ENCODE data around the gene SLC18B1. TPM values are rescaled to one million over a fixed set of nuclear protein-coding genes. Genes with fewer than 3 reads are reported as not detected.

The SLC18B1 gene
- total and polyA plus RNA-seq, 2 of the 8 experiments (the other 6 are each of a cell fraction or from before 2014, with no cell fraction given), result 17.2 to 23.4 TPM

DNA sequence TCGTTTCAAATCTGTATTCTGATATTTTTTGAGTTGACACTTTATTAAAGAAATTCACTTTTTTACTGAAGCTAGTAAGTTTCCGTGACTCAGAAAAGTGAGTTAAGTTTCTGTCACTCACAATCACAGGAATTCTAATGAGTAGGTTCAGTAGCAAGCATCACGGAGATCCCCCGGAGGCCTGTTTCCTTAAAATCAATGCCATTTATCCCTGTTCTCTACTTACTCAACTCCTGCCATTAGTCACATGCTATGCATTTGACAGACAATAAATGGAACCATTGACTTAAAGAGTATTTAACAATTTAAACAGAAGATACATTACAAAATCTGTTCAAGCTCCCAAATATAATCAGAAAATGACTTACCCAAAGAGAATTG lies 9.1 kb downstream of the SLC18B1 start:
- no peaks in the 10 kb centered on the region for H3K27me3 ChIP-seq (replicated peaks in 1 of 4; ENCODE audit: control insufficient read depth in 3 of 4, extremely low read depth in 1 of 4, insufficient read depth in 3 of 4, low read length in 3 of 4)
- no peaks in the 10 kb centered on the region for H3K79me2 ChIP-seq (ENCODE audit: control insufficient read depth in 1 of 2, insufficient read depth in 2 of 2, low read length in 2 of 2)
- no peak overlapping the region for H3K14ac ChIP-seq (ENCODE audit: insufficient read length)
- no peak overlapping the region for H3K56ac ChIP-seq (replicated peaks; ENCODE audit: insufficient read length, low read depth, low read length)
- no peak overlapping the region for H4K8ac ChIP-seq (ENCODE audit: extremely low read depth, insufficient read depth, low read length)
- no peaks in the 10 kb centered on the region for H3K9me3 ChIP-seq (ENCODE audit: insufficient read depth in 2 of 2, low read depth in 1 of 2, low read length in 1 of 2)
- H3K36me3 ChIP-seq (ENCODE audit: control insufficient read depth in 2 of 4, insufficient read depth in 4 of 4, low read length in 3 of 4), result peaks cover 0 to 18% (median 2%) of the 10 kb centered on the region in 4 experiments; a peak in 4 of 8 replicates
- H2AFZ ChIP-seq (ENCODE audit: low read length), result no peak overlapping the region
- H3K79me1 ChIP-seq (ENCODE audit: low read depth, low read length), result no peaks in the 10 kb centered on the region
- H3K23ac ChIP-seq (ENCODE audit: insufficient read length), result no peak overlapping the region
- no peak overlapping the region for H4K5ac ChIP-seq (ENCODE audit: insufficient read length, low read depth, low read length)
- no peak overlapping the region for H3K27ac ChIP-seq (ENCODE audit: low read depth, low read length)
- WGBS, 2 experiments (ENCODE audit: extremely low coverage in 1 of 2, insufficient coverage in 1 of 2, insufficient read length in 1 of 2, insufficient replicate concordance in 2 of 2, low coverage in 1 of 2, low lambda C conversion rate in 2 of 2, missing lambda C conversion rate in 1 of 2), result 95% methylated on average over 4 of the region's 4 CpGs; no CpG with 5 or more reads in 1 of the 2 experiments
- no peak overlapping the region for H3K18ac ChIP-seq (ENCODE audit: extremely low read depth, low read length)
- no peak overlapping the region for H3K4me3 ChIP-seq (ENCODE audit: extremely low read depth in 1 of 4, insufficient read depth in 2 of 4, low read depth in 3 of 4, low read length in 4 of 4)
- H3K23me2 ChIP-seq (ENCODE audit: low read depth, low read length), result no peaks in the 10 kb centered on the region; the same call in 1 of the 2 replicates
- DNase-seq (ENCODE audit: low read depth in 1 of 2, low spot score in 2 of 2) (no peak), FAIRE-seq (no peak)
- H3K9ac ChIP-seq (replicated peaks in 1 of 4; ENCODE audit: extremely low read depth in 1 of 4, low read depth in 3 of 4, low read length in 3 of 4), result no peak overlapping the region
- POLR2A ChIA-PET (ENCODE audit: partially characterized antibody), result interaction anchor here (0.6 to 2.1 kb wide), 3 partner anchors 12 to 26 kb away, joined by 3 to 5 read pairs (median 4); partner anchors contain the start of gene RPS12
- no peak overlapping the region for H4K91ac ChIP-seq (replicated peaks; ENCODE audit: insufficient read length, low read length)
- H2BK120ac ChIP-seq (replicated peaks; ENCODE audit: low read depth, low read length), result no peak overlapping the region
- no peak overlapping the region for H2AK5ac ChIP-seq (ENCODE audit: low read depth, low read length)
- H2BK20ac ChIP-seq (ENCODE audit: low read length), result no peak overlapping the region
- no peak overlapping the region for H2BK12ac ChIP-seq (ENCODE audit: low read depth, low read length)
- no peaks in the 10 kb centered on the region for H4K20me1 ChIP-seq (replicated peaks in 1 of 2; ENCODE audit: control insufficient read depth in 1 of 2, insufficient read depth in 2 of 2, low read length in 2 of 2)
- H3K4me1 ChIP-seq (replicated peaks in 1 of 4; ENCODE audit: control insufficient read depth in 3 of 4, insufficient read depth in 4 of 4, low read length in 3 of 4), result no peaks in the 10 kb centered on the region
- no peak overlapping the region for H2BK5ac ChIP-seq (ENCODE audit: low read depth, low read length)
- CTCF ChIA-PET (ENCODE audit: partially characterized antibody), result interaction anchor here (3.9 kb wide), 1 partner anchor 9 kb away, joined by 26 read pairs; the partner anchor contains the start of gene SLC18B1
- H3K4ac ChIP-seq (replicated peaks; ENCODE audit: insufficient read length, low read depth, low read length), result no peak overlapping the region
- H2BK15ac ChIP-seq (ENCODE audit: low read length), result no peak overlapping the region
- TF ChIP-seq EZH2 (IDR thresholded peaks at IDR 0.05; ENCODE audit: low read depth, low read length, severe bottlenecking) (no peak), ASH2L (IDR thresholded peaks at IDR 0.05; ENCODE audit: low read length) (no peak), KDM4A (IDR thresholded peaks at IDR 0.05; ENCODE audit: low read depth, low read length, severe bottlenecking) (no peak), MAFK (IDR thresholded peaks at IDR 0.05; ENCODE audit: low read depth, low read length) (no peak), SRF (IDR thresholded peaks at IDR 0.05; ENCODE audit: low read depth, low read length) (no peak), RXRA (IDR thresholded peaks at IDR 0.05; ENCODE audit: insufficient read depth, low read depth, low read length) (no peak), CBX8 (IDR thresholded peaks at IDR 0.05; ENCODE audit: borderline replicate concordance, low read depth, low read length) (no peak), KDM1A (IDR thresholded peaks at IDR 0.05; ENCODE audit: borderline replicate concordance, low read length) (no peak)
- no peak overlapping the region for H3K4me2 ChIP-seq (ENCODE audit: insufficient read depth in 1 of 2, low read depth in 2 of 2, low read length in 2 of 2)

Measured in H1 (cell line).